H1 (cell line): ENCODE results near the gene ARSB. TPM values are rescaled to one million over a fixed set of nuclear protein-coding genes. Genes with fewer than 3 reads are reported as not detected.

Experiments used
- CTCF ChIA-PET: fragments of 300-600 bp; sonication (Branson Sonifier 250); formaldehyde crosslinking; loops from one replicate; lab custom pipeline; 2021; ENCODE audit not compliant: partially characterized antibody; lab: Charles Lee
- POLR2A ChIA-PET: fragments of 300-600 bp; sonication (Branson Sonifier 250); formaldehyde crosslinking; loops from one replicate; lab custom pipeline; 2021; ENCODE audit warnings: inconsistent platforms; ENCODE audit not compliant: partially characterized antibody; lab: Charles Lee
- DNase-seq, 2 experiments: peaks; one replicate each; pipeline versions ENCODE4 v3.0.0 to v3.0.0-alpha.2; 2010 to 2022; ENCODE audit warnings: low spot score in 2 of 2, low read depth in 1 of 2, mixed read lengths in 1 of 2
- FAIRE-seq: peaks from 2 replicates; lab custom pipeline; 2011; peaks lifted over from hg19 to GRCh38; lab: Jason Lieb, UNC
- H2AFZ ChIP-seq: 2 replicates; pipeline ENCODE4 v1.8.1; 2012; ENCODE audit warnings: low read length, inconsistent platforms
- H2AK5ac ChIP-seq: 2 replicates; pipeline ENCODE4 v1.6.1; 2013; ENCODE audit warnings: low read depth, low read length
- H2BK120ac ChIP-seq: replicated peaks from 2 replicates; pipeline ENCODE3; 2013; ENCODE audit warnings: low read depth, low read length, inconsistent platforms
- H2BK12ac ChIP-seq: 2 replicates; pipeline ENCODE4 v1.6.1; 2013; ENCODE audit warnings: low read depth, low read length
- H2BK15ac ChIP-seq: 2 replicates; pipeline ENCODE4 v1.6.1; 2013; ENCODE audit warnings: low read length
- H2BK20ac ChIP-seq: 2 replicates; pipeline ENCODE4 v1.6.1; 2013; ENCODE audit warnings: low read length
- H2BK5ac ChIP-seq: 2 replicates; pipeline ENCODE4 v1.6.1; 2013; ENCODE audit warnings: low read depth, low read length
- H3K14ac ChIP-seq: 2 replicates; pipeline ENCODE4 v1.6.1; 2013; ENCODE audit warnings: inconsistent platforms; ENCODE audit not compliant: insufficient read length
- H3K18ac ChIP-seq: 2 replicates; pipeline ENCODE4 v1.6.1; 2013; ENCODE audit warnings: low read length; ENCODE audit errors: extremely low read depth
- H3K23ac ChIP-seq: 2 replicates; pipeline ENCODE4 v1.6.1; 2013; ENCODE audit warnings: inconsistent platforms; ENCODE audit not compliant: insufficient read length
- H3K23me2 ChIP-seq: 2 replicates; pipeline ENCODE4 v1.6.1; 2013; ENCODE audit warnings: low read depth, low read length
- H3K27ac ChIP-seq: 2 replicates; pipeline ENCODE4 v1.6.1; 2011; ENCODE audit warnings: low read depth, low read length, inconsistent platforms
- H3K27me3 ChIP-seq, 4 experiments: replicated peaks in 1 of 4; 1 replicate in 1 of 4; 2 replicates in 3 of 4; pipeline versions ENCODE4 v1.6.1 to v1.8.1; 2011 to 2013; ENCODE audit warnings: low read length in 3 of 4, mild to moderate bottlenecking in 3 of 4, inconsistent platforms in 2 of 4, mixed read lengths in 2 of 4, moderate library complexity in 1 of 4; ENCODE audit not compliant: control insufficient read depth in 3 of 4, insufficient read depth in 3 of 4; ENCODE audit errors: extremely low read depth in 1 of 4
- H3K36me3 ChIP-seq, 4 experiments: 2 replicates each; pipeline versions ENCODE4 v1.6.1 to v1.8.1; 2011 to 2013; ENCODE audit warnings: mild to moderate bottlenecking in 4 of 4, low read length in 3 of 4, moderate library complexity in 2 of 4, control low read depth in 1 of 4, inconsistent platforms in 1 of 4; ENCODE audit not compliant: insufficient read depth in 4 of 4, control insufficient read depth in 2 of 4
- H3K4ac ChIP-seq: replicated peaks from 2 replicates; pipeline ENCODE3; 2013; ENCODE audit warnings: low read length, low read depth, mixed read lengths, inconsistent platforms; ENCODE audit not compliant: insufficient read length
- H3K4me1 ChIP-seq, 4 experiments: replicated peaks in 1 of 4; 1 replicate in 1 of 4; 2 replicates in 3 of 4; pipeline versions ENCODE4 v1.6.1 to v1.8.1; 2011 to 2013; ENCODE audit warnings: low read length in 3 of 4, inconsistent platforms in 2 of 4, mixed read lengths in 1 of 4; ENCODE audit not compliant: insufficient read depth in 4 of 4, control insufficient read depth in 3 of 4
- H3K4me2 ChIP-seq, 2 experiments: 2 replicates each; pipeline versions ENCODE4 v1.6.1 to v1.8.1; 2011 to 2013; ENCODE audit warnings: low read depth in 2 of 2, low read length in 2 of 2, control low read depth in 1 of 2, inconsistent platforms in 1 of 2, mild to moderate bottlenecking in 1 of 2; ENCODE audit not compliant: insufficient read depth in 1 of 2
- H3K4me3 ChIP-seq, 4 experiments: fragments of 200-600, 300-600 bp in 1 of 4; sonication (generic), shearing (Covaris generic), sonication (Bioruptor Twin) in 1 of 4; 2 replicates each; pipeline versions ENCODE4 v1.5.1 to v1.8.1; 2011 to 2016; ENCODE audit warnings: low read length in 4 of 4, low read depth in 3 of 4, control low read depth in 2 of 4, inconsistent platforms in 2 of 4, mild to moderate bottlenecking in 2 of 4, mixed read lengths in 1 of 4, moderate library complexity in 1 of 4; ENCODE audit not compliant: insufficient read depth in 2 of 4; ENCODE audit errors: extremely low read depth in 1 of 4
- H3K56ac ChIP-seq: replicated peaks from 2 replicates; pipeline ENCODE3; 2013; ENCODE audit warnings: low read depth, mild to moderate bottlenecking, mixed read lengths, low read length, inconsistent platforms; ENCODE audit not compliant: insufficient read length
- H3K79me1 ChIP-seq: 2 replicates; pipeline ENCODE4 v1.6.1; 2013; ENCODE audit warnings: low read depth, low read length, control low read depth
- H3K79me2 ChIP-seq, 2 experiments: 2 replicates each; pipeline versions ENCODE4 v1.6.1 to v1.8.1; 2012 to 2013; ENCODE audit warnings: low read length in 2 of 2, mild to moderate bottlenecking in 2 of 2, inconsistent platforms in 1 of 2; ENCODE audit not compliant: insufficient read depth in 2 of 2, control insufficient read depth in 1 of 2
- H3K9ac ChIP-seq, 4 experiments: replicated peaks in 1 of 4; 1 replicate in 1 of 4; 2 replicates in 3 of 4; pipeline versions ENCODE4 v1.6.1 to v1.8.1; 2011 to 2013; ENCODE audit warnings: low read depth in 3 of 4, low read length in 3 of 4, control low read depth in 2 of 4, mild to moderate bottlenecking in 2 of 4, moderate library complexity in 2 of 4, inconsistent platforms in 1 of 4; ENCODE audit errors: extremely low read depth in 1 of 4
- H3K9me3 ChIP-seq, 2 experiments: 2 replicates each; pipeline versions ENCODE4 v1.6.1 to v1.8.1; 2012 to 2013; ENCODE audit warnings: mild to moderate bottlenecking in 2 of 2, moderate library complexity in 2 of 2, control low read depth in 1 of 2, inconsistent platforms in 1 of 2, low read depth in 1 of 2, low read length in 1 of 2, mixed read lengths in 1 of 2; ENCODE audit not compliant: insufficient read depth in 2 of 2
- H4K20me1 ChIP-seq, 2 experiments: replicated peaks in 1 of 2; 2 replicates each; pipeline versions ENCODE3 to v1.8.1; 2011 to 2013; ENCODE audit warnings: inconsistent platforms in 2 of 2, low read length in 2 of 2, mild to moderate bottlenecking in 1 of 2; ENCODE audit not compliant: insufficient read depth in 2 of 2, control insufficient read depth in 1 of 2
- H4K5ac ChIP-seq: 2 replicates; pipeline ENCODE4 v1.6.1; 2013; ENCODE audit warnings: low read length, low read depth, mixed read lengths, inconsistent platforms; ENCODE audit not compliant: insufficient read length
- H4K8ac ChIP-seq: 2 replicates; pipeline ENCODE4 v1.8.0; 2013; ENCODE audit warnings: mild to moderate bottlenecking, moderate library complexity, low read length, inconsistent platforms; ENCODE audit not compliant: insufficient read depth; ENCODE audit errors: extremely low read depth
- H4K91ac ChIP-seq: replicated peaks from 2 replicates; pipeline ENCODE3; 2013; ENCODE audit warnings: low read length, mixed read lengths, inconsistent platforms; ENCODE audit not compliant: insufficient read length
- ATF3 ChIP-seq: IDR thresholded peaks from 2 replicates; pipeline ENCODE4 v1.6.1; 2011; ENCODE audit warnings: low read depth, mild to moderate bottlenecking, low read length; ENCODE audit not compliant: insufficient read depth
- CREB1 ChIP-seq: IDR thresholded peaks from 2 replicates; pipeline ENCODE4 v1.6.1; 2012; ENCODE audit warnings: inconsistent platforms
- RAD21 ChIP-seq, 2 experiments: IDR thresholded peaks in 1 of 2; conservative IDR thresholded peaks in 1 of 2; 2 replicates each; pipeline ENCODE4 v1.6.1; 2011; ENCODE audit warnings: low read depth in 2 of 2, low read length in 2 of 2, improper control_type of control experiment in 1 of 2, inconsistent platforms in 1 of 2, mild to moderate bottlenecking in 1 of 2, moderate library complexity in 1 of 2
- RFX5 ChIP-seq: IDR thresholded peaks from 2 replicates; pipeline ENCODE4 v1.6.1; 2011; ENCODE audit warnings: low read depth, low read length, improper control_type of control experiment, borderline replicate concordance
- SAP30 ChIP-seq: fragments of 300-600 bp; sonication (generic); IDR thresholded peaks from 2 replicates; pipeline ENCODE4 v1.7.1; 2012; ENCODE audit warnings: low read length, moderate library complexity, mild to moderate bottlenecking, inconsistent platforms; ENCODE audit not compliant: insufficient read depth, insufficient replicate concordance
- WGBS, 2 experiments: shearing (Covaris generic) in 1 of 2; methylation state at CpG; one replicate each; pipeline versions ENCODE4 v1.1.6 to v1.1.7; 2013 to 2015; ENCODE audit warnings: low lambda C conversion rate in 2 of 2, mixed read lengths in 2 of 2, inconsistent platforms in 1 of 2, low coverage in 1 of 2, missing lambda C conversion rate in 1 of 2; ENCODE audit not compliant: insufficient replicate concordance in 2 of 2, insufficient coverage in 1 of 2, insufficient read length in 1 of 2; ENCODE audit errors: extremely low coverage in 1 of 2, missing lambda C conversion rate in 1 of 2; 5-methylcytosine and 5-hydroxymethylcytosine counted together
- polyA plus RNA-seq, 7 experiments: library from polyadenylated mRNA; depleted of rRNA in 3 of 7; stranded (reverse) in 5 of 7; unstranded in 2 of 7; fragments of >200 nt in 5 of 7; fragments of 200-250 nt in 2 of 7; gene quantifications; 1 replicate in 5 of 7; 2 replicates in 1 of 7; 4 replicates in 1 of 7; pipeline versions ENCODE4 v1.2.1 to v1.2.3, GENCODE V29; 2011 to 2013; ENCODE audit warnings: missing spikeins in 2 of 7, mixed read lengths in 2 of 7
- total RNA-seq: library from RNA; stranded (reverse); fragmentation: NEBNext Ultra II Directional; extraction: Animal tissue kit (Norgen Biotek cat#: 25700); gene quantifications from 2 replicates; pipeline ENCODE4 v1.2.1, GENCODE V29; 2021

The ARSB gene
- total and polyA plus RNA-seq, 2 of the 8 experiments (the other 6 are each of a cell fraction or from before 2014, with no cell fraction given), result 6.4 to 13.9 TPM

GRCh38 chr5:78833284-78833683 is 151.8 kb downstream of the ARSB start:
- CTCF ChIA-PET, result interaction anchor here (1.0 kb wide), 1 partner anchor 65 kb away, joined by 3 read pairs; no protein-coding TSS in a partner anchor

More at GRCh38 chr5:78833284-78833683, 151.8 kb downstream of the ARSB start:
- no peaks in the 10 kb centered on the region for H3K36me3 ChIP-seq
- H3K4ac ChIP-seq, result no peak overlapping the region
- no peak overlapping the region for H2AFZ ChIP-seq
- H2BK12ac ChIP-seq, result no peak overlapping the region
- H3K9me3 ChIP-seq, result no peaks in the 10 kb centered on the region
- WGBS, 2 experiments, result 85% methylated on average over 3 of the region's 3 CpGs; no CpG with 5 or more reads in 1 of the 2 experiments
- DNase-seq (no peak), FAIRE-seq (no peak)
- H3K23me2 ChIP-seq, result no peaks in the 10 kb centered on the region
- H3K79me2 ChIP-seq, result no peaks in the 10 kb centered on the region
- no peak overlapping the region for H2AK5ac ChIP-seq
- H3K14ac ChIP-seq, result no peak overlapping the region
- no peaks in the 10 kb centered on the region for H3K79me1 ChIP-seq
- no peak overlapping the region for H2BK15ac ChIP-seq
- no peaks in the 10 kb centered on the region for H4K20me1 ChIP-seq
- POLR2A ChIA-PET, result no interaction called here
- no peak overlapping the region for H3K56ac ChIP-seq
- no peak overlapping the region for H3K4me2 ChIP-seq
- no peak overlapping the region for H3K4me3 ChIP-seq
- H4K5ac ChIP-seq, result no peak overlapping the region
- no peak overlapping the region for H4K91ac ChIP-seq
- no peak overlapping the region for H2BK5ac ChIP-seq
- no peak overlapping the region for H3K18ac ChIP-seq
- H3K27ac ChIP-seq, result no peak overlapping the region
- H2BK120ac ChIP-seq, result no peak overlapping the region
- no peak overlapping the region for H3K23ac ChIP-seq
- no peak overlapping the region for H2BK20ac ChIP-seq
- H3K27me3 ChIP-seq, result no peaks in the 10 kb centered on the region
- 0 out of 7 replicates have a peak, but pooled peaks cover 0 to 3% (median 0%) of the 10 kb centered on the region in 4 experiments for H3K4me1 ChIP-seq
- no peak overlapping the region for H4K8ac ChIP-seq
- TF ChIP-seq RAD21 (IDR thresholded peaks at IDR 0.05 in 1 of 2, conservative IDR thresholded peaks at IDR 0.05 in 1 of 2; ENCODE audit: low read depth in 2 of 2, low read length in 2 of 2) (no peak), SAP30 (no peak), ATF3 (no peak), CREB1 (no peak), RFX5 (no peak)
- no peak overlapping the region for H3K9ac ChIP-seq
